ENCODE data around the gene DIO3.

Gene DIO3

GRCh38 chr14:101520621-101521472 is 40.4 kb upstream of the DIO3 start:
- H3K4me3 ChIP-seq (ENCODE audit: low read depth, low read length) = no peak overlapping the region
- no peak for DNase-seq (ENCODE audit: low read depth)
- TF ChIP-seq CTCF (IDR thresholded peaks at IDR 0.05; ENCODE audit: insufficient read depth, low read depth, low read length, missing control alignments) = no peak

- no peak for DNase-seq (ENCODE audit: low read depth)
- H3K4me3 ChIP-seq (ENCODE audit: low read depth, low read length) = no peak overlapping the region
- no peak for TF ChIP-seq CTCF (IDR thresholded peaks at IDR 0.05; ENCODE audit: insufficient read depth, low read depth, low read length, missing control alignments)
These were observed 39.8 kb upstream of the DIO3 start for GRCh38 chr14:101521473-101521915.

- DNase-seq (ENCODE audit: low read depth) = no peak
- no peak overlapping the region for H3K4me3 ChIP-seq (ENCODE audit: low read depth, low read length)
- TF ChIP-seq CTCF (IDR thresholded peaks at IDR 0.05; ENCODE audit: insufficient read depth, low read depth, low read length, missing control alignments) = no peak
These were observed 39.3 kb upstream of the DIO3 start for GRCh38 chr14:101521978-101522377.

GRCh38 chr14:101525640-101526527 is 35.4 kb upstream of the DIO3 start:
- H3K4me3 ChIP-seq (ENCODE audit: low read depth, low read length) = no peak overlapping the region
- no peak for DNase-seq (ENCODE audit: low read depth)
- TF ChIP-seq CTCF (IDR thresholded peaks at IDR 0.05; ENCODE audit: insufficient read depth, low read depth, low read length, missing control alignments) = no peak

- DNase-seq (ENCODE audit: low read depth) = no peak
- TF ChIP-seq CTCF (IDR thresholded peaks at IDR 0.05; ENCODE audit: insufficient read depth, low read depth, low read length, missing control alignments) = no peak
- H3K4me3 ChIP-seq (ENCODE audit: low read depth, low read length) = no peak overlapping the region
These were observed 33.3 kb upstream of the DIO3 start for GRCh38 chr14:101527987-101528386.

GRCh38 chr14:101529079-101529478 is 32.2 kb upstream of the DIO3 start:
- DNase-seq (ENCODE audit: low read depth) = no peak
- H3K4me3 ChIP-seq (ENCODE audit: low read depth, low read length) = no peak overlapping the region
- TF ChIP-seq CTCF (IDR thresholded peaks at IDR 0.05; ENCODE audit: insufficient read depth, low read depth, low read length, missing control alignments) = no peak
